Measurements from ENCODE around the gene EPHB3. TPM values are rescaled to one million over a fixed set of nuclear protein-coding genes. Genes with fewer than 3 reads are reported as not detected.

The EPHB3 gene
- total RNA-seq, 2 donors from 2014 or later, result 40.1 to 64.2 TPM

DNA sequence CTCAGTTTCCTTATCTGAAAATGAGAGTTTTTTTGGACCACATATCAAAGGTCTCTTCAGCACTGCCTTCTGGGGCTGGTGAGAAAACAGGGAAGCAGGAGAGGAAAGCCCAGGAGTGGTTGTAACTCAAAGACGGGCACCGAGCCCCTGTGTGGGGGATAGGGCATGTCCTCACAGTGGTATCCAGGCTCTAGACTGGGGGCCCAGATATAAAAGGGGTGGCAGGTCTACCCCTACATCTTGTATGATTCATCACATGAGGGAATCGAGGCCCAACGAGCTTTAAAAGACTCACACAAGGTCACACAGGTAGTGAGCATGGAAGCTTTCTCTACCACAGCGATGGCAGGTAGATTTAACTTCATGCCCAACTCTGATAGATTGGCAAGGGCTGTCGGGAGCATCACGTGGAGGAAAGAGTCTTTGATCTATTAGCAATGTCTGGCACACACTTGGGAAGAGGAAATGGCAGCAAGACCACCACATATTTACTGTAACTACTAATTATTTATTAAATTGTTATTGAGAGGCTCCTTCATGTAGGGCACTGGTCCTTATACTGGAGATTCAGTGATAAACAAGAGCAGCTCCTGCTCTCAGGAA, 4.1 kb upstream of the EPHB3 start:
- Histone ChIP-seq H3K9ac (ENCODE audit: low read depth in 2 of 2, low read length in 2 of 2) (peak overlapping the region in 1 of 2 donors; percentile 16), H3K9me3 (no peaks in the 10 kb centered on the region), H3K4me1 (peaks cover 6% of the 10 kb centered on the region), H3K36me3 (no peaks in the 10 kb centered on the region), H3K4me3 (no peak overlapping the region), H3K27ac (no peak overlapping the region), H3K27me3 (no peaks in the 10 kb centered on the region)
- intact Hi-C loops (cut with DNase I), result no loop called here
- DNase-seq, result no peak
- TF ChIP-seq, protein P1, sequence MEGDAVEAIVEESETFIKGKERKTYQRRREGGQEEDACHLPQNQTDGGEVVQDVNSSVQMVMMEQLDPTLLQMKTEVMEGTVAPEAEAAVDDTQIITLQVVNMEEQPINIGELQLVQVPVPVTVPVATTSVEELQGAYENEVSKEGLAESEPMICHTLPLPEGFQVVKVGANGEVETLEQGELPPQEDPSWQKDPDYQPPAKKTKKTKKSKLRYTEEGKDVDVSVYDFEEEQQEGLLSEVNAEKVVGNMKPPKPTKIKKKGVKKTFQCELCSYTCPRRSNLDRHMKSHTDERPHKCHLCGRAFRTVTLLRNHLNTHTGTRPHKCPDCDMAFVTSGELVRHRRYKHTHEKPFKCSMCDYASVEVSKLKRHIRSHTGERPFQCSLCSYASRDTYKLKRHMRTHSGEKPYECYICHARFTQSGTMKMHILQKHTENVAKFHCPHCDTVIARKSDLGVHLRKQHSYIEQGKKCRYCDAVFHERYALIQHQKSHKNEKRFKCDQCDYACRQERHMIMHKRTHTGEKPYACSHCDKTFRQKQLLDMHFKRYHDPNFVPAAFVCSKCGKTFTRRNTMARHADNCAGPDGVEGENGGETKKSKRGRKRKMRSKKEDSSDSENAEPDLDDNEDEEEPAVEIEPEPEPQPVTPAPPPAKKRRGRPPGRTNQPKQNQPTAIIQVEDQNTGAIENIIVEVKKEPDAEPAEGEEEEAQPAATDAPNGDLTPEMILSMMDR (IDR thresholded peaks at IDR 0.05), result no peak

DNA sequence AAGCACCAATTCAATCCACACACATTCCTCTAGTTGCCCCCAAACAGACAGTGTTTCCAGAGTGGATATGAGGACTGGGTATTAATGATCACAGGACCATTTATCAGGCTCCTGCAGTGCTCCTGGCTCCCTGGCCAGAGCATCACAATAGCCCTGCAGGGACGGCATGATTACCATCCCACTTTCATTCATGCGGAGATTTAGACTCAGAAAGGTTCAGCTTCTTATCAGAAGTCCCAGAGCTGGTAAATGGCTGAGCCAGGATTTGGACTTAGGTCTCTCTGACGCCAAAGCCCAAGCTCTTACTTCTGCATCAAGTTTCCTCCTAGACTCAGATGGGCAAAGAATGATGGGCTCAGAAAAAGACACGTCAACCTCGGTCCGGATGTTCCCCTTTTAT, 2.9 kb upstream of the EPHB3 start:
- no peak overlapping the region for H3K4me3 ChIP-seq
- H3K4me1 ChIP-seq, result peaks cover 6% of the 10 kb centered on the region
- peak overlapping the region in 1 of 2 donors; percentile 13 for H3K9ac ChIP-seq (ENCODE audit: low read depth in 2 of 2, low read length in 2 of 2)
- intact Hi-C loops (cut with DNase I), result no loop called here
- H3K27me3 ChIP-seq, result no peaks in the 10 kb centered on the region
- DNase-seq, result peak; percentile 43
- H3K9me3 ChIP-seq, result no peaks in the 10 kb centered on the region
- no peaks in the 10 kb centered on the region for H3K36me3 ChIP-seq
- TF ChIP-seq, protein P1 (IDR thresholded peaks at IDR 0.05), result no peak
- peak overlapping the region; percentile 29 for H3K27ac ChIP-seq

- no peaks in the 10 kb centered on the region for H3K9me3 ChIP-seq
- H3K27ac ChIP-seq, result peak overlapping the region; percentile 11
- no peaks in the 10 kb centered on the region for H3K27me3 ChIP-seq
- H3K4me3 ChIP-seq, result no peak overlapping the region
- no peaks in the 10 kb centered on the region for H3K36me3 ChIP-seq
- TF ChIP-seq, protein P1 (IDR thresholded peaks at IDR 0.05), result no peak
- intact Hi-C loops (cut with DNase I), result no loop called here
- H3K4me1 ChIP-seq, result peaks cover 6% of the 10 kb centered on the region
- peak; percentile 86 for DNase-seq
- H3K9ac ChIP-seq (ENCODE audit: low read depth in 2 of 2, low read length in 2 of 2), result peak overlapping the region; percentile 13 to 36
Measured at GRCh38 chr3:184559336-184559735, 2.2 kb upstream of the EPHB3 start.

- TF ChIP-seq, protein P1 (IDR thresholded peaks at IDR 0.05), result no peak
- peak overlapping the region; percentile 3 for H3K27ac ChIP-seq
- H3K9me3 ChIP-seq, result no peaks in the 10 kb centered on the region
- H3K27me3 ChIP-seq, result no peaks in the 10 kb centered on the region
- intact Hi-C loops (cut with DNase I), result no loop called here
- H3K9ac ChIP-seq (ENCODE audit: low read depth in 2 of 2, low read length in 2 of 2), result peak overlapping the region; percentile 52 to 70
- DNase-seq, result peak; percentile 21
- H3K4me1 ChIP-seq, result peaks cover 9% of the 10 kb centered on the region
- no peaks in the 10 kb centered on the region for H3K36me3 ChIP-seq
- peak overlapping the region; percentile 78 for H3K4me3 ChIP-seq
Measured at GRCh38 chr3:184560531-184560930, 1.1 kb upstream of the EPHB3 start.

DNA sequence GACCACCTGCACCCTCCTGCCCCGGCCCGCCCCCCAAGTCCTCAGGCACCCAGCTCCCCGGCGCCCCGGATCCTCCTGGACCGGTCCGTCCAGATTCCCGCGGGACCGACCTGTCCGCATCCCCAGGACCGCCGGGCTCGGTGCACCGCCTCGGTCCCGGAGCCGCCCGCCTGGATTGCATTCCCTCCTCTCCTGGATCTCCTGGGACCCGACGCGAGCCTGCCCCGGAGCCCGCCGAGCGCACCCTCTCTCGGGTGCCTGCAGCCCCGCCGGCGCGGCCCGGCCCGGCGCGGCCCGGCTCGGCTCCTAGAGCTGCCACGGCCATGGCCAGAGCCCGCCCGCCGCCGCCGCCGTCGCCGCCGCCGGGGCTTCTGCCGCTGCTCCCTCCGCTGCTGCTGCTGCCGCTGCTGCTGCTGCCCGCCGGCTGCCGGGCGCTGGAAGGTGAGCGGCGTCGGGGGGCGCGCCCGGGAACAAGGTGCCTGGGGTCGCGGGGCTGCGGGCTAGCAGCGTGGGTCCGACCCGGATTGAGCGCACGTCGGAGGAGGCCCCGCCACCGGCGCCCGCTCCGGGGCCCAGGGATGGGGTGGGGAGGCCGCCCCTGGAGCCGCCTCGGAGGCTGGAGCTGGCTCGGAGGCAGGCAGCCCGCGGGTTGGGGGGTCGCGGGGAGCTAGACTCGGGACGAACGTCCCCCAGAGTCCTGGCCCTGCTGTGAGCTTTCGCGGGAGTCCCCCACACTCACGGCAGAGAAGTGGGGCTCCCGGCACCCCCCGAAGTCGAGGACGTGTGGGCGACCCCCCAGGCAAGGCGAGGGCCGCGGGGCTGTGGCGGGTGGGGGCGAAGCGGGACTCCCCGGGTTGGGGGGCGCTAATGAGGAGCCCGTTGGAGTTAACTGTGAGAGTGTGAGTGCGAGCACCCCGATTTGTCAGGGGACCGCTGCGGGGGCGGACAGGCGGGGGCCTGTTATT, 610 bp downstream of the EPHB3 start:
- Histone ChIP-seq H3K36me3 (no peaks in the 10 kb centered on the region), H3K4me1 (peaks cover 24% of the 10 kb centered on the region), H3K9ac (ENCODE audit: low read depth in 2 of 2, low read length in 2 of 2) (peak overlapping the region; percentile 77 to 83), H3K4me3 (peak overlapping the region; percentile 78), H3K9me3 (no peaks in the 10 kb centered on the region), H3K27me3 (no peaks in the 10 kb centered on the region), H3K27ac (peak overlapping the region; percentile 36)
- intact Hi-C loops (cut with DNase I), result no loop called here
- TF ChIP-seq, protein P1 (IDR thresholded peaks at IDR 0.05), result no peak
- no peak for DNase-seq
